Hematopoietic multipotent progenitor cell treated with erythropoietin and hydrocortisone succinate and interleukin-3 and kit ligand, for 4 days (in vitro differentiated cells): ENCODE results near the gene CERS3.

Experiments
- DNase-seq: peaks from one replicate; pipeline ENCODE4 v3.0.0-alpha.2; 2015

CERS3 gene

GRCh38 chr15:100373120-100373896 lies 155.4 kb downstream of the CERS3 start:
- no peak for DNase-seq

GRCh38 chr15:100372739-100373119 lies 156.0 kb downstream of the CERS3 start:
- no peak for DNase-seq

- no peak for DNase-seq
These were observed 173.4 kb downstream of the CERS3 start for GRCh38 chr15:100355342-100355741.

- DNase-seq: peak; percentile 41
These were observed 175.3 kb downstream of the CERS3 start for GRCh38 chr15:100353449-100353848.

- DNase-seq: peak; percentile 66
These were observed 178.1 kb downstream of the CERS3 start for GRCh38 chr15:100350434-100351226.
